ENCODE measurements around the gene ADPGK. TPM values are rescaled to one million over a fixed set of nuclear protein-coding genes. Genes with fewer than 3 reads are reported as not detected.
A peak's percentile ranks its signal among the peaks of the same experiment; 100 is the strongest.

The ADPGK gene
- total RNA-seq, 1 experiment from 2014 or later, result 54.8 TPM

DNA sequence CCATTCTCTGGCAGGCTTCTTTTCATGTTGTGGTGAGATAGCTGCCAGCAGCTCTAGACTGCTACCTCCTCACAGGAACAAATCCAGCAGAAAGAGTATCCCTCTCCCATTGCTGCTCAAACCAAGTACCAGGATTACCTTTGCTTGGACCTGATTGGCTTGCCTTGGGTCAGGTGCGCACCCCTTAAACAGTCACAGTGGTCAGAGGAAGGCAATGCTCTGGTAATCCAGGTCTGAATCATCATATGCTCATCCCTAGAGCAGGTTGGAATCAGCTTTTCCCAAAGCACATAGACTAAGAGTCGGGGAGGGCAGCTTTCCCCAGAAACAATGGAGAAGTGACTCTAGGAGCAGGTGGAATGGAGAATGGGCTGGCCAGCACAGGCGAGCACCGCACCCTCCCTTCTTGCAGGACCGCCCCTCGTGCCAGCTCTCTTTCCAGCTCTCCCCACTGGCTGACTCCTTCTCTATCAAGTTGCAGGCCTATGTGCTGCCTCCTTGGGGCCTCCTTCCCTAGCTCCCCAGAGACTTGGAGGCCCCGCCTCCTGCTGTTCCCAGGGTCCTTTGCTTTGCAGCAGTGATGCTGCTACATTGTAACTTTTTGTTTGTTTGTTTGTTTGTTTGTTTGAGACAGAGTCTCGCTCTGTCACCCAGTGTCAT lies 29.9 kb upstream of the ADPGK start:
- peak; percentile 76 for DNase-seq
- no CpG with 5 or more reads among the region's 8 CpGs for WGBS (ENCODE audit: extremely low coverage, insufficient read length, low lambda C conversion rate)
- Histone ChIP-seq H3K4me2 (ENCODE audit: insufficient read depth, insufficient read length, low read length) (no peak overlapping the region), H4K5ac (ENCODE audit: insufficient read length, low read depth, low read length) (no peak overlapping the region), H2BK15ac (ENCODE audit: low read depth, low read length) (no peak overlapping the region), H3K23ac (ENCODE audit: insufficient read length, low read depth, low read length) (no peak overlapping the region), H3K14ac (ENCODE audit: insufficient read depth, low read length) (no peak overlapping the region), H3K9me3 (ENCODE audit: control insufficient read depth, low read depth, low read length) (no peaks in the 10 kb centered on the region), H3K27me3 (ENCODE audit: insufficient read depth, low read length) (no peaks in the 10 kb centered on the region), H3K4ac (ENCODE audit: low read depth, low read length) (no peak overlapping the region), H3K79me2 (ENCODE audit: insufficient read depth, low read length) (no peaks in the 10 kb centered on the region), H3K18ac (ENCODE audit: insufficient read length, low read depth, low read length) (no peak overlapping the region), H2BK12ac (ENCODE audit: insufficient read length, low read depth, low read length) (no peak overlapping the region), H3K4me1 (ENCODE audit: insufficient read depth, low read length) (no peaks in the 10 kb centered on the region), H2BK20ac (ENCODE audit: low read depth, low read length, poor library complexity, severe bottlenecking) (no peak overlapping the region), H3K27ac (ENCODE audit: insufficient read length, low read depth, low read length) (no peak overlapping the region), H3T11ph (ENCODE audit: low read length) (no peak overlapping the region), H3K56ac (ENCODE audit: insufficient read length, low read depth, low read length) (no peak overlapping the region), H4K20me1 (ENCODE audit: control insufficient read depth, insufficient read depth, insufficient read length) (no peaks in the 10 kb centered on the region), H3K23me2 (ENCODE audit: insufficient read length, low read depth, low read length, poor library complexity, severe bottlenecking) (no peaks in the 10 kb centered on the region), H3K9ac (ENCODE audit: extremely low read depth, insufficient read length, low read length) (no peak overlapping the region), H2AK5ac (ENCODE audit: insufficient read length, low read length) (no peak overlapping the region), H2BK5ac (ENCODE audit: insufficient read length, low read length) (no peak overlapping the region), H4K91ac (ENCODE audit: insufficient read length, low read depth, low read length) (no peak overlapping the region), H3K79me1 (ENCODE audit: insufficient read depth, low read depth, low read length, poor library complexity, severe bottlenecking) (no peaks in the 10 kb centered on the region), H4K8ac (replicated peaks; ENCODE audit: insufficient read length, low read depth, low read length) (no peak overlapping the region), H2BK120ac (ENCODE audit: low read depth, low read length, poor library complexity, severe bottlenecking) (no peak overlapping the region), H2AFZ (ENCODE audit: low read length) (no peak overlapping the region)
- no peak overlapping the region for H3K4me3 Mint-ChIP-seq
- H3K36me3 Mint-ChIP-seq (ENCODE audit: insufficient read depth in 1 of 3, low read depth in 3 of 3), result peaks cover 2 to 3% (median 2%) of the 10 kb centered on the region in 3 experiments; a peak in 2 of 7 replicates
- peaks cover 11% of the 10 kb centered on the region for H3K27me3 Mint-ChIP-seq (ENCODE audit: low read depth)
- peaks cover 3 to 6% of the 10 kb centered on the region in 2 experiments for H3K4me1 Mint-ChIP-seq
- no peak for TF ChIP-seq CTCF (conservative IDR thresholded peaks at IDR 0.05)
- peaks cover 3 to 6% of the 10 kb centered on the region in 2 experiments; a peak in 4 of 5 replicates for H3K9me3 Mint-ChIP-seq
- H3K27ac Mint-ChIP-seq, result no peak overlapping the region
